Fibroblast of skin of scalp (primary cell): ENCODE results near the gene ETFB.
A peak's percentile ranks its signal among the peaks of the same experiment; 100 is the strongest.

Source experiments
- DNase-seq: peaks from one replicate; pipeline ENCODE4 v3.0.0-alpha.2; 2013

ETFB gene

DNA sequence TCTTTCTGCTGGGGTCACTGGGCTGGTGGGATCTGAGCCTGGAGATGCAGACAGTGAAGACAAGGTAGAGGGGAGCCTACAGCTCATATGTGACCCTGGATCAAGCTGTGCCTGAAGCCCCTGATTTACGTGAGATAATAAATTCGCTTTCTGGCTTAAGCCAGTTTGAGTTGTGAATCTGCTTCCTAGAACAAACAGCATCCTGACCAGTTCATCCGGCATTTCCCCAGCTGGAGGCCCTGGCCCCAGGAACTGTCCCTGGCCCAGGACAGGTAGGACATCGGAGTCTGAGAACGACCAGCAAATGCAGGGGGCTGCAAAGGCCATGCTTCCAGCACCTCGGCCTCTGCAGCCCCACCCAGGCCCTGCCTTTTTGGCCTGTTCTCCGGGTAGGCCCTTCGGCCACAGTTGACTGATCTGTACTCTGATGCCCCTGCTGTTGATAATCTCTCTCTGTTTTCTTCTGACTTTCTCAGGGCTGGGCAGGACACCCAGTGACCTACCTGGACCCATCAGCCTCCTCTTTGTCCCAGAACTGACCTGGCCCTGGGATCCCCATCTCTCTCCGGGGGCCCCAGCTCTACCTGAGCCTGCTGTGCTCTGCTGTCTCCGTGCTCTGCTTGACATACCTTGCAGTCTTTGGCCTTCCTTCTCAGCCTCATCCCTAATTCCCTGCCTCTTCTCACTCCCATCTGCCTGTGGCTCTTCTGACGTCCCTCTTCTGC lies 14.8 kb downstream of the ETFB start:
- DNase-seq = no peak

DNA sequence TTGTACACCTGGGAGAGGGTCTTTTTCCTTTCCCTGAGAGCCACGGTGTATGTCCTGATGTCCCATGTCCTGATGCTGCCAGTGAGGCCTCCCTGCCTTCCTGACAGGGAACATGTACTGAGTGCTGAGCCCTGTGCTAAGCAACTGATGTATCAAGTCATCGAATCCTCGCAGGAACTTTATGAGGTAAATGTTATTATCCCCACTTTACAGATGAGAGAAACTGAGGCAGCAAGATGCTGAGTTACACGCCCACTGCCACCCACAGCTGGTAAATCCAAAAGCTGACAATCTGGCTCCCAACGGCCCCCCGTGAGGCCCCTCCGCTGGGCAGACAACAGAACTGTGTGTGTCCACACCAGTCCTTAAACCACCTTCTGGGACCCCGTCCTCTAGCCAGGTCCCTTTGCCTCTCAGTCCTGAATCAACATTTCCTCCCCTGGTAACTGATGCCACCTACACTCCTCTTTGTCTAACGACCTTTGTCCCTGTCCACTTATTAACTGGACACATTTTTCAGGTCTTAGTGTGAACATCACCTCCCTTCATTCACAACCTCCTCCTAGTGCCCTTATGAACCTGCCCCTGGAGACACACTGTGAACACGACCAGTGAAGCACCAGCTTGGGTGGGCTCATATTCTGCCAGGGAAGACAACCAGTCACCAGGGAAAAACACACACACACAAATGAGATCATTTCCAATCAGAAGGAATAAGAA lies 18.8 kb downstream of the ETFB start:
- no peak for DNase-seq

GRCh38 chr19:51346742-51347141 lies 19.4 kb downstream of the ETFB start:
- no peak for DNase-seq

DNA sequence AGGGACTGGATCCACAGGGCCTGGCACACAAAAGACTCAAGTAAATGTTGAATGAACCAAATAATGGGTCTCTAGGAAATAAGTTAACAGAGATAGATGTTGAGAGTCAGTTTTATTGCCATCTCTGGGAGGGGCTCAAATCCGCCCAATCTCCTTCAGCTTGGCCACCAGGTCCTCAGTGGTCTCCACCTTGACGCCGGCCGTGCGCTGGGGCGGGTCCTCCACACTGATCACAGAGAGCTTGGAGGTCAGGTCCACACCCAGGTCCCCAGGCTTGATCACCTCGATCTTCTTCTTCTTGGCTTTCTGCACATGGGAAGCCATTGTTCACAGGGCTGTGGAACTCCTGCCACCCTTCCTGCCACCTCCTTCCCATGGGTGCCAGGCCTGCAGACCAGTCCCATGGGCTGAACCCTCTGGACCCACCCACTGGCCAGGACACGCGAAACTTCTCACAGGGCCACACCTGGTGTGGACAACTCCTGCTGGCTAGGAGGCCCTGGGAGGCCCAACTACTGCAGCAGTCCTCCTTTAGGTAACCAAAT lies 21.0 kb downstream of the ETFB start:
- no peak for DNase-seq

GRCh38 chr19:51342631-51343569 lies 23.3 kb downstream of the ETFB start:
- DNase-seq = no peak

GRCh38 chr19:51341976-51342580 lies 24.1 kb downstream of the ETFB start, which contains the start of gene VSIG10L:
Gene VSIG10L (minus strand): TSS chr19:51342139. CDS start chr19:51342124, 15 bp downstream.
- DNase-seq = no peak

GRCh38 chr19:51341066-51341465 lies 25.1 kb downstream of the ETFB start:
- no peak for DNase-seq

DNA sequence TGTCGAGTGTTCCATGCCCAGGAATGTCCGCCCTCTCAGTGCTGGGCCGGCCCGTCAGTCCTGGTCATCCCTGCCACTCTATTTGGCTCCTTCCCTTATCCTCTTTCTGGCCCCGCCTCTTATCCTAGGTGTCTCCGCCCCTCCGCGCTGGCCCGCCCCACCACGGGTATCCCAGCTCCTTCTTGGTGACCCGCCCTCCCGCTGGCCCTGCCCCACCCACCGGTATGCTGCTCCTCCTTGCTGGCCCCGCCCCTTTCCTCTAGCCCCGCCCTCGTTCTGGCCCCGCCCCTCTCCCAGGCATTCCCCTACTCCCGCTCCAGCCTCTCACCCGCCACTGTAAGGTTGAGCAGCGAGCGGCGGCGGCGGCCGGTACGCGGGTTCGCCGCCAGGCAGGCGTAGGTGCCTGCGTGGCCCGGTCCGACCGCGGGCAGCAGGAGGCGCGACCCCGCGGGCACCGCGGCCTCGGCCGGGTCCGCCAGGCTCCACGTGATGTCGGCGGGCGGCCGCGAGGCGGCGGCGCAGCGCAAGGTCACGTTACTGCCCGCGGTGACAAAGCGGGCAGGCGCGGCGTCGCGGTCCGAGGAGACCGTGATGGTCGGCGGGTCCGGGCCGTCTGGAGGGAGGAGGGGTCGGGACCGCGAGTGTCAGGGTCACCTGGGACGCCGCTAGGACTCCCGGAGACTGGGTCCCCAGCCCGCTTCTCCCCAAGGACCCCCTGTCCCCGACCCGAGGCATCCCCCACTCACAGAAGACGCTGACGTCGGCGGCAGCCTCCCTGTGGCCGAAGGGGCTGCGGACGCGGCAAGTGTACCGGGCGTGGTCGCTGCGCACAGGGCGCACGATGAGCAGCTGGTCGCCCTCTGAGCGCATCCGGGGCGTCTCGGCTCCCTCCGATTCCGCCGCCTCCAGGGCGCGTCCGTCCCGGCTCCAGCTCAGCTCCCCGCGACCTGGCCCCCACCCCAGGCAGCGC lies 26.2 kb downstream of the ETFB start:
- DNase-seq = peak; percentile 98

GRCh38 chr19:51339313-51339686 lies 26.9 kb downstream of the ETFB start:
- no peak for DNase-seq

- peak; percentile 70 for DNase-seq
These were observed 27.4 kb downstream of the ETFB start for GRCh38 chr19:51338563-51339312.

- DNase-seq = no peak
These were observed 28.2 kb downstream of the ETFB start for GRCh38 chr19:51337861-51338562.

DNA sequence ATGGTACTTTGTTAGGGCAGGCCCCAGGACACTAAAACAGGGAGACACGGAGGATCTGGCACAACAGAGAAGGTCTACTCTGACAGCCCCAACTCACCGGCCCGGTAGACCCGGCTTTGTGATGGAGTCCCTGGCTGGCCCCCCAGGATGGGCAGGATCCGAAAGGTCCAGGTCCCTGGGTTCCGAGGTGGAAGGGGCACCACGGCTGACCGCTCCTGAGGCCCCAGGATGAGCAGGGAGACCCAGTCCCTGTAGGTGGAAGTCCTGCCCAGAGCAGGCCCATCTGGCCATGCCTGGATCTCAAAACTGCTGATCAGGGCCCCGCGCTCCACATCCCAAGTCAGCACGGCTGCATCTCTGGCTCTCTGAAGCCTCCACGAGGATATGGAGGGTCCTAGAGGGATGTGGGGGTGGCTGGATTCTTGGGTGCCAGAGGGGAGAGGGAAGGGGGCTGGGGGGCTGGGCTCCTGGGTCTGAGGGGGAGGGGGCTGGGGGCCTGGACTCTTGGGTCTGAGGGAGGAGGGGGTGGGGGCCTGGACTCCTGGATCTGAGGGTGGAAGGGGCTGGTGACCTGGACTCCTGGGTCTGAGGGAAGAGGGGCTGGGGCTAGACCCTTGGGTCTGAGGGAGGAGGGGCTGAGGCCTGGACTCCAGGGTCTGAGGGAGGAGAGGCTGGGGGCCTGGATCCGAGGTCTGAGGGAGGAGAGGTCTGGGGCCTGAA lies 28.9 kb downstream of the ETFB start:
- DNase-seq = no peak

DNA sequence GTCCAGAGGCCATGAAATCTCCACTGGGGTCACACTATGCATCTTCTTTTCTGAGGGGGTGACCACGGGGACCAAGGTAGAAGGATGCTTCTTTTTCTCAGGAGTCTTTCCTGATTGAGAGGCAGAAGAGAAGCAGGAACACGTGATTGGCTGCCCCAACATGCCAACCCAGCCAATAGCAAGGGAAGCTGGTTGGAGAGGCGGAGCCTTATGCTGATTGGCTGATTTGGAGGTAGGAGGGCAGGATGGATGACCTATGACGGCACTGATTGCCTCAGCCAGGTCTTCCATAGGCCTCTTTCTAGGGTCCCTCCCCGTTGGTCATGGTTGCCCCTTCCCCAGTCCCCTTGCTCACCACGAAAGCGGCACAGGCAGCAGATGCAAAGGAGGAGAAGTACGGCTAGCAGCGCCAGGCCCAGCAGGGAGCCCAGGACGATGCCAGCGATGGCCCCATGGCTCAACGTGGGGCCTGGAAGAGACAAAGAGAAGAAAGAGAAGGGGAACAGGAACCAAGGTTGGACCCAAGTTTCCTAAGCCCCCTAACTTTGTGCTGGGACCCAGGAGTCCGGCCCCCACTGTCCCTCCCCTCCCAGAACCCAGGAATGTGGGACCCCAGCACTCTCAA lies 32.2 kb downstream of the ETFB start:
- DNase-seq = no peak

- DNase-seq = no peak
These were observed 34.5 kb downstream of the ETFB start for GRCh38 chr19:51331716-51332115.

DNA sequence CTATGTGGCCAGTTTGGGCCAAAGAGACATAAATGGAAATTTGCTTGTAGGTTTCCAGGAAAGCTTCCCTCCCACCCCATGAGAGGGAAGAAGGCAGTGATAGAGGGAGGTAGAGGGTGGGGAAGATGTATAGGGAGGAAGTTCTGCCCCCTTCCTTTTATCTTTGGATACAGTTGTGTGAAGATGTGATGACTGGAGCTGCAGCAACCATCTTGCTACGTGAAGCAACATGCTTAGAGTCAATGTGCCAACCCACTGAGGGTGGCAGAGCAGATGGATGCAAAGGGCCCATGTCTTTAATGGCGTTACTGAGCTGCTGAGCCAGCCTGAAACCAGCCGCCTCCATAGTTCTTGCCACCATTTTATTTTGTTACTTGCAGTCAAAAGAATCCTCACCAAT lies 35.0 kb downstream of the ETFB start:
- DNase-seq = no peak

DNA sequence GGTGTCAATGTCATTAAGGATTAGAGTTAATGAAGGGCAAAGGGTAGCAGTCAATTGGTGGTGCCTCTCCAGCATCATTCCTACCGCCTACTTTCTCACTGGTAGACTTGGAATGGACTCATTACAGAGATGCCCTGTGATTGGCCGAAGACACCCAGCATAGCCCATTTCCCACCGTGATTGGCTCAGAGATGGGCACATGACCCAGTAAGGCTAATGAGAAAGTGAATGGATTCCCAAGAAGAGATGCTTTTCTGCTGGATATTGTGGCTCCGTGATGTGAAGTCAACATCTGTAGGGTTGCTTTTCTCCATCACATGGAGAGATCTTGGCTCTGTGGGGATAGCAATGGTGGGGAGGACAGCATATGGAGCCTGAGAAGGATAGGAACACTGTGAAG lies 35.8 kb downstream of the ETFB start:
- DNase-seq = no peak

DNA sequence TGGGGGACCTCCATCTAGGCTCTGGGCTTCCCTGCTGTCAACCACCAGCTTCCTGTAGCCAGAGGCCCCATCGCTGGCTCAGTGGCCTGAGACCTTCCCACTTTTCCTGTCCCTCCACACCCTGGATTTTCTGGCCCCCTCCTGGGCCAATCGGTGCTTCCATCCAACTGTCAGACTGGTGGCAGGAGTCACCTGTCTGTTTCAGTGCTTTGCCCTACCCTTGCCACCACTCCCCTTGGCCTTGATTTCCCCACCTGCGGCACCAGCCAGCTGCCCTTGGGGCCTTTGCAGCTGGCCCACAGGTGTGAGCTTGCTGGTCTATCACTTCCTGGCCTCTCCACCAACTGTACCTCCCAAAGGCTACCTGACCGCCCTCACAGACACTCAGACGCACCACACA lies 36.8 kb downstream of the ETFB start:
- DNase-seq = no peak
